DOHH2 (cell line): ENCODE measurements around the gene LRRC46.

ENCODE experiments used
- CTCF ChIP-seq: fragments of 200-600 bp; sonication (generic); IDR thresholded peaks from one replicate; pipeline ENCODE4 v1.5.1; 2014; ENCODE audit warnings: antibody characterized with exemption, mild to moderate bottlenecking, low read depth, low read length; ENCODE audit not compliant: poor library complexity, severe bottlenecking
- EZH2phosphoT487 ChIP-seq: fragments of 200-600 bp; sonication (generic); IDR thresholded peaks from 2 replicates; pipeline ENCODE4 v1.6.1; 2017; ENCODE audit warnings: borderline replicate concordance, mild to moderate bottlenecking, antibody characterized with exemption, low read length, moderate library complexity, mixed read lengths

GRCh38 chr17:47838636-47839035, 7.2 kb downstream of the LRRC46 start:
- no peak for TF ChIP-seq CTCF
- no peak for TF ChIP-seq EZH2phosphoT487
